ENCODE measurements around the gene C21orf58.

DNA sequence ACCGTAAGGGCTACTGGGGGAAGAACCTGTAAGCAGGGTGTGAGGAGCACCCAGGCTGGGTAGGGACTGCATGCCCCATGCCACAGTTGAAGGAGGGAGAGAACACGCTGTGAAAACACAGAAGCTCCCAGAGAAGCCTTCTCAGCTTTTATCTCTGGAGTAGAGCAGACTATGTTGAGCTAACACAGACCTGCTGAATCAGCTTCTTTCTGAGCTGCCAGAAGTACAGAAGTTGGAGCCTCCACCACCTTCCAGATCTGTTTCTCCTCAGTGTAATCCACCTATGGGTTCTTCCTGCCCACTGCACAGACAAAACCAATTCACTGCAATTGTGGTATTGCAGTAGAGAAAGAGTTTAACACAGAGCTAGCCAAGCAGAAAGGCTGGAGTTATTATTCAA lies 32.1 kb downstream of the C21orf58 start:
- TF ChIP-seq, protein P1, sequence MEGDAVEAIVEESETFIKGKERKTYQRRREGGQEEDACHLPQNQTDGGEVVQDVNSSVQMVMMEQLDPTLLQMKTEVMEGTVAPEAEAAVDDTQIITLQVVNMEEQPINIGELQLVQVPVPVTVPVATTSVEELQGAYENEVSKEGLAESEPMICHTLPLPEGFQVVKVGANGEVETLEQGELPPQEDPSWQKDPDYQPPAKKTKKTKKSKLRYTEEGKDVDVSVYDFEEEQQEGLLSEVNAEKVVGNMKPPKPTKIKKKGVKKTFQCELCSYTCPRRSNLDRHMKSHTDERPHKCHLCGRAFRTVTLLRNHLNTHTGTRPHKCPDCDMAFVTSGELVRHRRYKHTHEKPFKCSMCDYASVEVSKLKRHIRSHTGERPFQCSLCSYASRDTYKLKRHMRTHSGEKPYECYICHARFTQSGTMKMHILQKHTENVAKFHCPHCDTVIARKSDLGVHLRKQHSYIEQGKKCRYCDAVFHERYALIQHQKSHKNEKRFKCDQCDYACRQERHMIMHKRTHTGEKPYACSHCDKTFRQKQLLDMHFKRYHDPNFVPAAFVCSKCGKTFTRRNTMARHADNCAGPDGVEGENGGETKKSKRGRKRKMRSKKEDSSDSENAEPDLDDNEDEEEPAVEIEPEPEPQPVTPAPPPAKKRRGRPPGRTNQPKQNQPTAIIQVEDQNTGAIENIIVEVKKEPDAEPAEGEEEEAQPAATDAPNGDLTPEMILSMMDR (IDR thresholded peaks at IDR 0.05; ENCODE audit: poor library complexity): no peak
- no peak for TF ChIP-seq EZH2 (IDR thresholded peaks at IDR 0.05; ENCODE audit: borderline replicate concordance)
